ENCODE results near the gene RRP15. TPM values are rescaled to one million over a fixed set of nuclear protein-coding genes. Genes with fewer than 3 reads are reported as not detected.

The RRP15 gene
- total RNA-seq = 8.4 TPM

DNA sequence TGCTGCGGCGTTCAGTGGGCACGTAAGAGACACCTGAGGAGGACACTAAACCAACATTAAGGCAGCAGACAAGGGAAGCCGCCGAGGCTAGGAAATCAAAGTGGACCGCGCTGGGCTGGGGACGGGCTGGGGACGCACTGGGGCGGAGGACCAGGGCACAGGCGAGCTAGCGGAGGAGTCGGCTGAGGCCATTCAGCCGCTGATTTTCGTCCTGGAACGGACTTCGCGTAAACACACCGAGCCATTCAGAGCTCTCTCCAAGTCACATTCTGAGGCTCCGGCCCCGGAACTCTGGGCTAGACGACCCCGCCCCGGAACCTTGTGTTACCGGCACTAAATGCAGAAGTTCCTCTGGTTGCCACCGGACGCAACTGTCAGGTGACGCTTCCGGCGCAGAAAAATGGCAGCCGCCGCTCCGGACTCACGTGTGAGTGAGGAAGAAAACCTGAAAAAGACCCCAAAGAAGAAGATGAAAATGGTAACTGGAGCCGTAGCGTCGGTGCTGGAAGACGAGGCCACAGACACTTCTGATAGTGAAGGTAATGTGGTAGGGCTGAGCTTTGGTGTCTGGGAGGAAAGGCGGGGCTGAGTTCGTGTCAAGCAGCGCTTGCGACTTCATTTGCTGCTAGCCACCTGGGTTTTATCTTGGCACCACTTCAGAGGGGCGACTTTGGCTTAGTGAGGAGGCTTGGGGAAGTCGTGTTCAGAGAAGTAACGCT is at the start of gene RRP15:
Gene RRP15, plus strand, starts transcription at position 377 of the 719 bp plus-strand sequence. Its CDS starts 24 bp downstream, at position 401.

DNA sequence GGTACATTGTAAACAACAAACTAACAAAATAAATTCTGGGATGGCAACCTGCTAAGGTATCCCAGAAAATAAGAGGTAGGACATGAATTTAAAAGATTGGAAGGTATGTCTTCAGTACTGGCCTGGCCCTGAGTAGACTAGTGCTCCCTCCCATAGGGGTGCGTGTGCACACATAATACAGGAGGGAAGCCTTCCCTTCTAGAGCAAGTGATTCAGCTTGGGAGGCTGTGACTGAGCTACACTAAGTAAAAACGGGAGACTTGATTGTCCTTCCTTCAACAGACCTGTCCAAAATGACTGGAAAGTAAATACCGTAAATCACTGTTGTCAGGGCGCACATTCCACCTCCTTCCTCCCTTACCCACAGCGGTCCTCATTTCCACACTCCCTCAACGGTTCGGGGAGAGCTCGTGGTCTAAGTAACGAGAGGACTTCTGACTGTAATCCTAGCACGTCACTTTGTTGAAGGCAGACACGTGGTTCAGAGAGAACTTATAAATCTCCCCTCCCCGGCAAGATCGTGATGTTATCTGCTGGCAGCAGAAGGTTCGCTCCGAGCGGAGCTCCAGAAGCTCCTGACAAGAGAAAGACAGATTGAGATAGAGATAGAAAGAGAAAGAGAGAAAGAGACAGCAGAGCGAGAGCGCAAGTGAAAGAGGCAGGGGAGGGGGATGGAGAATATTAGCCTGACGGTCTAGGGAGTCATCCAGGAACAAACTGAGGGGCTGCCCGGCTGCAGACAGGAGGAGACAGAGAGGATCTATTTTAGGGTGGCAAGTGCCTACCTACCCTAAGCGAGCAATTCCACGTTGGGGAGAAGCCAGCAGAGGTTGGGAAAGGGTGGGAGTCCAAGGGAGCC is 60.0 kb downstream of the RRP15 start, which contains the start of gene TGFB2:
Gene TGFB2, plus strand, starts transcription at position 523 of the 859 bp plus-strand sequence. CDS start 1,366 bp downstream, outside the sequence.

Small RNA genes within 50 kb of the gene (small RNA-seq; reads per million reads assigned to genes)
- gene AC096638.1 (ENCODE audit: low replicate concordance) = not detected

Other genes with a start within 250 kb of the RRP15 start
- gene TGFB2, start 60.0 kb downstream of the RRP15 start, total RNA-seq = 11.7 TPM